H1 (cell line): ENCODE results near the gene EEF2. TPM values are rescaled to one million over a fixed set of nuclear protein-coding genes. Genes with fewer than 3 reads are reported as not detected.

Experiments
- CTCF ChIA-PET: fragments of 300-600 bp; sonication (Branson Sonifier 250); formaldehyde crosslinking; loops from one replicate; lab custom pipeline; 2021; ENCODE audit not compliant: partially characterized antibody; lab: Charles Lee
- POLR2A ChIA-PET: fragments of 300-600 bp; sonication (Branson Sonifier 250); formaldehyde crosslinking; loops from one replicate; lab custom pipeline; 2021; ENCODE audit warnings: inconsistent platforms; ENCODE audit not compliant: partially characterized antibody; lab: Charles Lee
- DNase-seq, 2 experiments: peaks; one replicate each; pipeline versions ENCODE4 v3.0.0 to v3.0.0-alpha.2; 2010 to 2022; ENCODE audit warnings: low spot score in 2 of 2, low read depth in 1 of 2, mixed read lengths in 1 of 2
- FAIRE-seq: peaks from 2 replicates; lab custom pipeline; 2011; peaks lifted over from hg19 to GRCh38; lab: Jason Lieb, UNC
- H2AFZ ChIP-seq: 2 replicates; pipeline ENCODE4 v1.8.1; 2012; ENCODE audit warnings: low read length, inconsistent platforms
- H2AK5ac ChIP-seq: 2 replicates; pipeline ENCODE4 v1.6.1; 2013; ENCODE audit warnings: low read depth, low read length
- H2BK120ac ChIP-seq: replicated peaks from 2 replicates; pipeline ENCODE3; 2013; ENCODE audit warnings: low read depth, low read length, inconsistent platforms
- H2BK12ac ChIP-seq: 2 replicates; pipeline ENCODE4 v1.6.1; 2013; ENCODE audit warnings: low read depth, low read length
- H2BK15ac ChIP-seq: 2 replicates; pipeline ENCODE4 v1.6.1; 2013; ENCODE audit warnings: low read length
- H2BK20ac ChIP-seq: 2 replicates; pipeline ENCODE4 v1.6.1; 2013; ENCODE audit warnings: low read length
- H2BK5ac ChIP-seq: 2 replicates; pipeline ENCODE4 v1.6.1; 2013; ENCODE audit warnings: low read depth, low read length
- H3K14ac ChIP-seq: 2 replicates; pipeline ENCODE4 v1.6.1; 2013; ENCODE audit warnings: inconsistent platforms; ENCODE audit not compliant: insufficient read length
- H3K18ac ChIP-seq: 2 replicates; pipeline ENCODE4 v1.6.1; 2013; ENCODE audit warnings: low read length; ENCODE audit errors: extremely low read depth
- H3K23ac ChIP-seq: 2 replicates; pipeline ENCODE4 v1.6.1; 2013; ENCODE audit warnings: inconsistent platforms; ENCODE audit not compliant: insufficient read length
- H3K23me2 ChIP-seq: 2 replicates; pipeline ENCODE4 v1.6.1; 2013; ENCODE audit warnings: low read depth, low read length
- H3K27ac ChIP-seq: 2 replicates; pipeline ENCODE4 v1.6.1; 2011; ENCODE audit warnings: low read depth, low read length, inconsistent platforms
- H3K27me3 ChIP-seq, 4 experiments: replicated peaks in 1 of 4; 1 replicate in 1 of 4; 2 replicates in 3 of 4; pipeline versions ENCODE4 v1.6.1 to v1.8.1; 2011 to 2013; ENCODE audit warnings: low read length in 3 of 4, mild to moderate bottlenecking in 3 of 4, inconsistent platforms in 2 of 4, mixed read lengths in 2 of 4, moderate library complexity in 1 of 4; ENCODE audit not compliant: control insufficient read depth in 3 of 4, insufficient read depth in 3 of 4; ENCODE audit errors: extremely low read depth in 1 of 4
- H3K36me3 ChIP-seq, 4 experiments: 2 replicates each; pipeline versions ENCODE4 v1.6.1 to v1.8.1; 2011 to 2013; ENCODE audit warnings: mild to moderate bottlenecking in 4 of 4, low read length in 3 of 4, moderate library complexity in 2 of 4, control low read depth in 1 of 4, inconsistent platforms in 1 of 4; ENCODE audit not compliant: insufficient read depth in 4 of 4, control insufficient read depth in 2 of 4
- H3K4ac ChIP-seq: replicated peaks from 2 replicates; pipeline ENCODE3; 2013; ENCODE audit warnings: low read length, low read depth, mixed read lengths, inconsistent platforms; ENCODE audit not compliant: insufficient read length
- H3K4me1 ChIP-seq, 4 experiments: replicated peaks in 1 of 4; 1 replicate in 1 of 4; 2 replicates in 3 of 4; pipeline versions ENCODE4 v1.6.1 to v1.8.1; 2011 to 2013; ENCODE audit warnings: low read length in 3 of 4, inconsistent platforms in 2 of 4, mixed read lengths in 1 of 4; ENCODE audit not compliant: insufficient read depth in 4 of 4, control insufficient read depth in 3 of 4
- H3K4me2 ChIP-seq, 2 experiments: 2 replicates each; pipeline versions ENCODE4 v1.6.1 to v1.8.1; 2011 to 2013; ENCODE audit warnings: low read depth in 2 of 2, low read length in 2 of 2, control low read depth in 1 of 2, inconsistent platforms in 1 of 2, mild to moderate bottlenecking in 1 of 2; ENCODE audit not compliant: insufficient read depth in 1 of 2
- H3K4me3 ChIP-seq, 4 experiments: fragments of 200-600, 300-600 bp in 1 of 4; sonication (generic), shearing (Covaris generic), sonication (Bioruptor Twin) in 1 of 4; 2 replicates each; pipeline versions ENCODE4 v1.5.1 to v1.8.1; 2011 to 2016; ENCODE audit warnings: low read length in 4 of 4, low read depth in 3 of 4, control low read depth in 2 of 4, inconsistent platforms in 2 of 4, mild to moderate bottlenecking in 2 of 4, mixed read lengths in 1 of 4, moderate library complexity in 1 of 4; ENCODE audit not compliant: insufficient read depth in 2 of 4; ENCODE audit errors: extremely low read depth in 1 of 4
- H3K56ac ChIP-seq: replicated peaks from 2 replicates; pipeline ENCODE3; 2013; ENCODE audit warnings: low read depth, mild to moderate bottlenecking, mixed read lengths, low read length, inconsistent platforms; ENCODE audit not compliant: insufficient read length
- H3K79me1 ChIP-seq: 2 replicates; pipeline ENCODE4 v1.6.1; 2013; ENCODE audit warnings: low read depth, low read length, control low read depth
- H3K79me2 ChIP-seq, 2 experiments: 2 replicates each; pipeline versions ENCODE4 v1.6.1 to v1.8.1; 2012 to 2013; ENCODE audit warnings: low read length in 2 of 2, mild to moderate bottlenecking in 2 of 2, inconsistent platforms in 1 of 2; ENCODE audit not compliant: insufficient read depth in 2 of 2, control insufficient read depth in 1 of 2
- H3K9ac ChIP-seq, 4 experiments: replicated peaks in 1 of 4; 1 replicate in 1 of 4; 2 replicates in 3 of 4; pipeline versions ENCODE4 v1.6.1 to v1.8.1; 2011 to 2013; ENCODE audit warnings: low read depth in 3 of 4, low read length in 3 of 4, control low read depth in 2 of 4, mild to moderate bottlenecking in 2 of 4, moderate library complexity in 2 of 4, inconsistent platforms in 1 of 4; ENCODE audit errors: extremely low read depth in 1 of 4
- H3K9me3 ChIP-seq, 2 experiments: 2 replicates each; pipeline versions ENCODE4 v1.6.1 to v1.8.1; 2012 to 2013; ENCODE audit warnings: mild to moderate bottlenecking in 2 of 2, moderate library complexity in 2 of 2, control low read depth in 1 of 2, inconsistent platforms in 1 of 2, low read depth in 1 of 2, low read length in 1 of 2, mixed read lengths in 1 of 2; ENCODE audit not compliant: insufficient read depth in 2 of 2
- H4K20me1 ChIP-seq, 2 experiments: replicated peaks in 1 of 2; 2 replicates each; pipeline versions ENCODE3 to v1.8.1; 2011 to 2013; ENCODE audit warnings: inconsistent platforms in 2 of 2, low read length in 2 of 2, mild to moderate bottlenecking in 1 of 2; ENCODE audit not compliant: insufficient read depth in 2 of 2, control insufficient read depth in 1 of 2
- H4K5ac ChIP-seq: 2 replicates; pipeline ENCODE4 v1.6.1; 2013; ENCODE audit warnings: low read length, low read depth, mixed read lengths, inconsistent platforms; ENCODE audit not compliant: insufficient read length
- H4K8ac ChIP-seq: 2 replicates; pipeline ENCODE4 v1.8.0; 2013; ENCODE audit warnings: mild to moderate bottlenecking, moderate library complexity, low read length, inconsistent platforms; ENCODE audit not compliant: insufficient read depth; ENCODE audit errors: extremely low read depth
- H4K91ac ChIP-seq: replicated peaks from 2 replicates; pipeline ENCODE3; 2013; ENCODE audit warnings: low read length, mixed read lengths, inconsistent platforms; ENCODE audit not compliant: insufficient read length
- ASH2L ChIP-seq: fragments of 200-600, 300-600 bp; sonication (generic); IDR thresholded peaks from one replicate; pipeline ENCODE4 v1.7.1; 2017; ENCODE audit warnings: low read length
- ATF3 ChIP-seq: IDR thresholded peaks from 2 replicates; pipeline ENCODE4 v1.6.1; 2011; ENCODE audit warnings: low read depth, mild to moderate bottlenecking, low read length; ENCODE audit not compliant: insufficient read depth
- BRCA1 ChIP-seq: IDR thresholded peaks from 2 replicates; pipeline ENCODE4 v1.6.1; 2012; ENCODE audit warnings: low read depth, low read length, improper control_type of control experiment
- CHD1 ChIP-seq: IDR thresholded peaks from 2 replicates; pipeline ENCODE4 v1.6.1; 2012; ENCODE audit warnings: low read depth, low read length, improper control_type of control experiment
- CHD2 ChIP-seq: IDR thresholded peaks from 2 replicates; pipeline ENCODE4 v1.6.1; 2012; ENCODE audit warnings: low read length, improper control_type of control experiment
- EZH2 ChIP-seq: fragments of 200-600 bp; sonication (generic); IDR thresholded peaks from 2 replicates; pipeline ENCODE4 v1.7.1; 2012; ENCODE audit warnings: low read depth, mild to moderate bottlenecking, moderate library complexity, low read length, inconsistent platforms; ENCODE audit not compliant: severe bottlenecking
- NRF1 ChIP-seq: IDR thresholded peaks from 2 replicates; pipeline ENCODE4 v1.6.1; 2011; ENCODE audit warnings: mild to moderate bottlenecking, low read depth, low read length, improper control_type of control experiment
- SIRT6 ChIP-seq: IDR thresholded peaks from one replicate; pipeline ENCODE4 v1.7.1; 2012; ENCODE audit warnings: low read length, inconsistent platforms
- SIX5 ChIP-seq: IDR thresholded peaks from 2 replicates; pipeline ENCODE4 v1.6.1; 2011; ENCODE audit warnings: mild to moderate bottlenecking, low read depth, low read length
- SUZ12 ChIP-seq: fragments of 200-600 bp; sonication (generic); IDR thresholded peaks from 2 replicates; pipeline ENCODE4 v1.6.1; 2012; ENCODE audit warnings: mild to moderate bottlenecking, inconsistent platforms, low read length, moderate library complexity, mixed read lengths
- TAF7 ChIP-seq: optimal IDR thresholded peaks from 2 replicates; pipeline ENCODE3; 2011; ENCODE audit warnings: low read depth, mild to moderate bottlenecking, inconsistent platforms, low read length, moderate library complexity, borderline replicate concordance
- WGBS, 2 experiments: shearing (Covaris generic) in 1 of 2; methylation state at CpG; one replicate each; pipeline versions ENCODE4 v1.1.6 to v1.1.7; 2013 to 2015; ENCODE audit warnings: low lambda C conversion rate in 2 of 2, mixed read lengths in 2 of 2, inconsistent platforms in 1 of 2, low coverage in 1 of 2, missing lambda C conversion rate in 1 of 2; ENCODE audit not compliant: insufficient replicate concordance in 2 of 2, insufficient coverage in 1 of 2, insufficient read length in 1 of 2; ENCODE audit errors: extremely low coverage in 1 of 2, missing lambda C conversion rate in 1 of 2; 5-methylcytosine and 5-hydroxymethylcytosine counted together
- polyA plus RNA-seq, 7 experiments: library from polyadenylated mRNA; depleted of rRNA in 3 of 7; stranded (reverse) in 5 of 7; unstranded in 2 of 7; fragments of >200 nt in 5 of 7; fragments of 200-250 nt in 2 of 7; gene quantifications; 1 replicate in 5 of 7; 2 replicates in 1 of 7; 4 replicates in 1 of 7; pipeline versions ENCODE4 v1.2.1 to v1.2.3, GENCODE V29; 2011 to 2013; ENCODE audit warnings: missing spikeins in 2 of 7, mixed read lengths in 2 of 7
- total RNA-seq: library from RNA; stranded (reverse); fragmentation: NEBNext Ultra II Directional; extraction: Animal tissue kit (Norgen Biotek cat#: 25700); gene quantifications from 2 replicates; pipeline ENCODE4 v1.2.1, GENCODE V29; 2021
- TF ChIP-seq, protein P1 (sequence below): IDR thresholded peaks from 2 replicates; pipeline ENCODE4 v1.6.1; 2012; ENCODE audit warnings: inconsistent platforms

The EEF2 gene
- total and polyA plus RNA-seq, 2 of the 8 experiments (the other 6 are each of a cell fraction or from before 2014, with no cell fraction given): 1,554 to 3,380 TPM

GRCh38 chr19:3985643-3986259 lies 488 bp upstream of the EEF2 start:
- Histone ChIP-seq H3K23ac (no peak overlapping the region), H3K4me1 (peaks cover 2 to 16% (median 10%) of the 10 kb centered on the region in 4 experiments), H3K9ac (no peak overlapping the region), H3K18ac (peak overlapping the region; percentile 60; the same call in 1 of the 2 replicates), H4K91ac (no peak overlapping the region), H3K79me1 (peaks cover 13% of the 10 kb centered on the region), H2AFZ (peak overlapping the region; percentile 59; the same call in 1 of the 2 replicates), H3K36me3 (peaks cover 33 to 39% (median 35%) of the 10 kb centered on the region in 4 experiments), H3K79me2 (peaks cover 19 to 46% of the 10 kb centered on the region in 2 experiments), H3K4ac (no peak overlapping the region), H2BK20ac (no peak overlapping the region), H3K23me2 (peaks cover 8% of the 10 kb centered on the region), H3K4me3 (peak overlapping the region; percentile 17 to 99 (median 88); a peak in 7 of 8 replicates), H3K27me3 (no peaks in the 10 kb centered on the region), H2AK5ac (no peak overlapping the region), H2BK15ac (no peak overlapping the region), H2BK120ac (no peak overlapping the region), H4K5ac (no peak overlapping the region), H4K20me1 (peaks cover 42% of the 10 kb centered on the region in 2 experiments), H3K9me3 (no peaks in the 10 kb centered on the region), H4K8ac (no peak overlapping the region), H3K4me2 (peak overlapping the region; percentile 77 to 97), H2BK12ac (no peak overlapping the region), H3K14ac (no peak overlapping the region), H3K56ac (no peak overlapping the region), H2BK5ac (no peak overlapping the region; the same call in 1 of the 2 replicates), H3K27ac (no peak overlapping the region)
- no peak for DNase-seq
- no peak for FAIRE-seq
- POLR2A ChIA-PET: interaction anchor here (0.6 to 12.0 kb wide), 92 partner anchors 10 to 1508 kb away, joined by 3 to 870 read pairs (median 4); partner anchors contain the start of genes APBA3, ATCAY, DAPK3 and MRPL54
- 11% methylated on average over 19 of the region's 19 CpGs; no CpG with 5 or more reads in 1 of the 2 experiments for WGBS, 2 experiments
- CTCF ChIA-PET: interaction anchor here (0.7 to 1.6 kb wide), 5 partner anchors 14 to 155 kb away, joined by 3 to 8 read pairs (median 3); partner anchors contain the start of gene DAPK3
- TF ChIP-seq CHD1 (no peak), ATF3 (no peak), NRF1 (no peak), SIRT6 (no peak), EZH2 (no peak), SUZ12 (no peak), TAF7 (no peak), SIX5 (no peak), ASH2L (no peak), BRCA1 (no peak), CHD2 (no peak)
- TF ChIP-seq, protein P1, sequence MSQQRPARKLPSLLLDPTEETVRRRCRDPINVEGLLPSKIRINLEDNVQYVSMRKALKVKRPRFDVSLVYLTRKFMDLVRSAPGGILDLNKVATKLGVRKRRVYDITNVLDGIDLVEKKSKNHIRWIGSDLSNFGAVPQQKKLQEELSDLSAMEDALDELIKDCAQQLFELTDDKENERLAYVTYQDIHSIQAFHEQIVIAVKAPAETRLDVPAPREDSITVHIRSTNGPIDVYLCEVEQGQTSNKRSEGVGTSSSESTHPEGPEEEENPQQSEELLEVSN: no peak
